22Rv1 (cell line): ENCODE data around the gene MAP4K1.

ENCODE experiments used
- ZFX ChIP-seq: fragments of 450-650 bp; IDR thresholded peaks from 2 replicates; pipeline ENCODE4 v1.6.1; 2017; ENCODE audit warnings: antibody characterized with exemption, borderline replicate concordance
- TF ChIP-seq, protein P1 (sequence below): fragments of 450-650 bp; IDR thresholded peaks from 2 replicates; pipeline ENCODE4 v1.5.1; 2017; ENCODE audit warnings: mild to moderate bottlenecking

DNA sequence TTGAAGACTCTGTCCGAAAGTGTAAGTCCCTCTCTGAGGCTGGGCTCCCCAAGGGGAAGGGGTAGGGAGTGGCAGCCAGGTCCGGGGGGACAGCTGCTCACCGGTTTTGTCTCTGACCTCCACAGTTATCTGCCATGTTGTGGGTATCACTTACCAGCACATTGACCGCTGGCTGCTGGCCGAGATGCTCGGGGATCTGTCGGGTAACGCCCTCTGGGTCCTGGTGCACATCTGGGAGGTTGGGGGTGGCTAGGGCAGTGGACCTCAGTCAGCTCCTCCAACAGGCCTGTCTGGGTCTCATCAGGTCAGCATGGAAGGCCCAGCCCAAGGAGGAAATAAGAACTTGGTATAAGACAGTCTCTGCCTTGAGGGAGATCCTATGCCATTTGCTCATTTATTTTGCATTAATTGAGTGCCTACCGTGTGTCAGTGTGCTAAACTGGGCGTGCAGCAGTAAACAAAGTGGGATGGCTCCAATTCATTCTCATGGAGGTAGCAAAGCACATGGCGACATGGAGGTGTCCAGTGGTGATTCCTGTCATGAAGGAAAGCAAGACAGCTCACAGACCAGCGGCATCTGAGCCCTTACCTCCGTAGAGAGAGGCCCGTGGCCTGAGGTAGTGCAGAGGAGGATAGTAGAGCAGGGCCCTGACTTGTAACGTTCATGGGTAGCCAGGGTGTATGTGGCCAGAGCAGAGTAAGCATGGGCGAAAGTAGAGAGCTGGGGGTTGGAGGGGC lies 14.9 kb upstream of the MAP4K1 start:
- TF ChIP-seq, protein P1, sequence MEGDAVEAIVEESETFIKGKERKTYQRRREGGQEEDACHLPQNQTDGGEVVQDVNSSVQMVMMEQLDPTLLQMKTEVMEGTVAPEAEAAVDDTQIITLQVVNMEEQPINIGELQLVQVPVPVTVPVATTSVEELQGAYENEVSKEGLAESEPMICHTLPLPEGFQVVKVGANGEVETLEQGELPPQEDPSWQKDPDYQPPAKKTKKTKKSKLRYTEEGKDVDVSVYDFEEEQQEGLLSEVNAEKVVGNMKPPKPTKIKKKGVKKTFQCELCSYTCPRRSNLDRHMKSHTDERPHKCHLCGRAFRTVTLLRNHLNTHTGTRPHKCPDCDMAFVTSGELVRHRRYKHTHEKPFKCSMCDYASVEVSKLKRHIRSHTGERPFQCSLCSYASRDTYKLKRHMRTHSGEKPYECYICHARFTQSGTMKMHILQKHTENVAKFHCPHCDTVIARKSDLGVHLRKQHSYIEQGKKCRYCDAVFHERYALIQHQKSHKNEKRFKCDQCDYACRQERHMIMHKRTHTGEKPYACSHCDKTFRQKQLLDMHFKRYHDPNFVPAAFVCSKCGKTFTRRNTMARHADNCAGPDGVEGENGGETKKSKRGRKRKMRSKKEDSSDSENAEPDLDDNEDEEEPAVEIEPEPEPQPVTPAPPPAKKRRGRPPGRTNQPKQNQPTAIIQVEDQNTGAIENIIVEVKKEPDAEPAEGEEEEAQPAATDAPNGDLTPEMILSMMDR: no peak
- no peak for TF ChIP-seq ZFX
